ENCODE results near the gene CSNK2A3.

GRCh38 chr11:11345099-11345498, 8.0 kb downstream of the CSNK2A3 start:
- TF ChIP-seq CTCF (IDR thresholded peaks at IDR 0.05) (no peak), EZH2 (IDR thresholded peaks at IDR 0.05; ENCODE audit: borderline replicate concordance, insufficient read depth, low read depth, low read length, poor library complexity, severe bottlenecking) (no peak)

Data from B cell (primary cell).